Mesodermal cell (in vitro differentiated cells): Measurements from ENCODE around the gene SLC34A3.

Experiments used
- H3K27ac ChIP-seq: 2 replicates; pipeline ENCODE4 v1.7.0; 2013; ENCODE audit warnings: mild to moderate bottlenecking, low read depth, low read length, moderate library complexity; ENCODE audit not compliant: severe bottlenecking
- H3K36me3 ChIP-seq: 2 replicates; pipeline ENCODE4 v1.7.1; 2013; ENCODE audit warnings: mild to moderate bottlenecking, low read length, moderate library complexity; ENCODE audit not compliant: control insufficient read depth, insufficient read depth
- H3K4me1 ChIP-seq: one replicate; pipeline ENCODE4 v1.7.1; 2013; ENCODE audit warnings: mild to moderate bottlenecking, low read length; ENCODE audit not compliant: insufficient read depth, control insufficient read depth, poor library complexity, severe bottlenecking
- H3K4me3 ChIP-seq: 2 replicates; pipeline ENCODE4 v1.7.0; 2013; ENCODE audit warnings: low read length, control low read depth, mild to moderate bottlenecking; ENCODE audit not compliant: insufficient read depth, poor library complexity, severe bottlenecking; ENCODE audit errors: extremely low read depth
- H3K9me3 ChIP-seq: 2 replicates; pipeline ENCODE4 v1.7.1; 2013; ENCODE audit warnings: mild to moderate bottlenecking, low read length, moderate library complexity; ENCODE audit not compliant: control insufficient read depth
- WGBS, 2 experiments: methylation state at CpG; one replicate each; pipeline ENCODE4 v1.1.5; 2013; ENCODE audit warnings: missing lambda C conversion rate in 2 of 2; ENCODE audit not compliant: insufficient coverage in 2 of 2; 5-methylcytosine and 5-hydroxymethylcytosine counted together

Gene SLC34A3

GRCh38 chr9:137211532-137211931 is 19.2 kb upstream of the SLC34A3 start:
- 89 to 96% methylated on average over 10 to 13 of the region's 13 CpGs for WGBS, 2 experiments
- Histone ChIP-seq H3K36me3 (peaks cover 58% of the 10 kb centered on the region), H3K4me3 (no peak overlapping the region), H3K27ac (no peak overlapping the region), H3K4me1 (peaks cover 5% of the 10 kb centered on the region), H3K9me3 (no peaks in the 10 kb centered on the region)

GRCh38 chr9:137212520-137212919 is 18.2 kb upstream of the SLC34A3 start:
- Histone ChIP-seq H3K27ac (no peak overlapping the region), H3K4me3 (no peak overlapping the region), H3K9me3 (no peaks in the 10 kb centered on the region), H3K36me3 (peaks cover 52% of the 10 kb centered on the region), H3K4me1 (peaks cover under 1% of the 10 kb centered on the region)
- WGBS, 2 experiments = 95 to 97% methylated on average over 20 to 21 of the region's 21 CpGs

- no peaks in the 10 kb centered on the region for H3K9me3 ChIP-seq
- H3K27ac ChIP-seq = no peak overlapping the region
- H3K4me3 ChIP-seq = no peak overlapping the region
- 92 to 96% methylated on average over 47 to 49 of the region's 49 CpGs for WGBS, 2 experiments
- H3K36me3 ChIP-seq = peaks cover 48% of the 10 kb centered on the region
- H3K4me1 ChIP-seq = peaks cover 10% of the 10 kb centered on the region
Observed at GRCh38 chr9:137213160-137214060, 17.3 kb upstream of the SLC34A3 start.

- H3K9me3 ChIP-seq = no peaks in the 10 kb centered on the region
- H3K27ac ChIP-seq = no peak overlapping the region
- no peak overlapping the region for H3K4me3 ChIP-seq
- peaks cover 40% of the 10 kb centered on the region for H3K36me3 ChIP-seq
- WGBS, 2 experiments = 95 to 96% methylated on average over 16 to 17 of the region's 19 CpGs
- H3K4me1 ChIP-seq = peaks cover 18% of the 10 kb centered on the region
Observed at GRCh38 chr9:137214620-137215019, 16.1 kb upstream of the SLC34A3 start.

- H3K27ac ChIP-seq = no peak overlapping the region
- no peak overlapping the region for H3K4me3 ChIP-seq
- 93 to 97% methylated on average over 13 to 21 of the region's 22 CpGs for WGBS, 2 experiments
- no peaks in the 10 kb centered on the region for H3K9me3 ChIP-seq
- peaks cover 18% of the 10 kb centered on the region for H3K4me1 ChIP-seq
- peaks cover 36% of the 10 kb centered on the region for H3K36me3 ChIP-seq
Observed at GRCh38 chr9:137215196-137215986, 15.3 kb upstream of the SLC34A3 start.

- Histone ChIP-seq H3K36me3 (peaks cover 33% of the 10 kb centered on the region), H3K27ac (no peak overlapping the region), H3K4me3 (no peak overlapping the region), H3K4me1 (peaks cover 18% of the 10 kb centered on the region), H3K9me3 (no peaks in the 10 kb centered on the region)
- 96 to 98% methylated on average over 27 to 28 of the region's 30 CpGs for WGBS, 2 experiments
Observed at GRCh38 chr9:137216188-137216965, 14.3 kb upstream of the SLC34A3 start.

- WGBS, 2 experiments = 60 to 62% methylated on average over 32 to 35 of the region's 36 CpGs
- Histone ChIP-seq H3K9me3 (no peaks in the 10 kb centered on the region), H3K27ac (peak overlapping the region; percentile 16), H3K36me3 (peaks cover 33% of the 10 kb centered on the region), H3K4me1 (peaks cover 18% of the 10 kb centered on the region), H3K4me3 (no peak overlapping the region)
Observed at GRCh38 chr9:137217276-137218211, 13.2 kb upstream of the SLC34A3 start.

GRCh38 chr9:137218212-137218753 is 12.4 kb upstream of the SLC34A3 start:
- peaks cover 18% of the 10 kb centered on the region for H3K4me1 ChIP-seq
- 95 to 96% methylated on average over 27 to 30 of the region's 30 CpGs for WGBS, 2 experiments
- H3K4me3 ChIP-seq = no peak overlapping the region
- no peaks in the 10 kb centered on the region for H3K9me3 ChIP-seq
- peak overlapping the region; percentile 66 for H3K27ac ChIP-seq
- peaks cover 29% of the 10 kb centered on the region for H3K36me3 ChIP-seq

- WGBS, 2 experiments = 42 to 56% methylated on average over 10 to 12 of the region's 12 CpGs
- H3K27ac ChIP-seq = peak overlapping the region; percentile 66
- H3K9me3 ChIP-seq = no peaks in the 10 kb centered on the region
- H3K36me3 ChIP-seq = peaks cover 24% of the 10 kb centered on the region
- no peak overlapping the region for H3K4me3 ChIP-seq
- peaks cover 18% of the 10 kb centered on the region for H3K4me1 ChIP-seq
Observed at GRCh38 chr9:137218754-137219271, 11.9 kb upstream of the SLC34A3 start.
